Activated CD8-positive, alpha-beta memory T cell treated with anti-CD3 and anti-CD28 coated beads, Interleukin-2, amount 50 U/mL, for 1 hour (primary cell): ENCODE measurements around the gene OR6K6.

Source experiments
- DNase-seq: peaks from one replicate; pipeline ENCODE4 v3.0.0-alpha.2; 2020; ENCODE audit errors: extremely low read depth

Gene OR6K6

GRCh38 chr1:158754420-158754819 is at the start of gene OR6K6:
Gene OR6K6 (plus strand): TSS chr1:158754720. CDS start chr1:158754888, 168 bp downstream.
- DNase-seq: no peak

GRCh38 chr1:158706096-158706495 is 48.4 kb upstream of the OR6K6 start:
- DNase-seq: no peak

- DNase-seq: no peak
These were observed 43.4 kb upstream of the OR6K6 start for GRCh38 chr1:158711098-158711497.

- DNase-seq: no peak
These were observed 39.8 kb upstream of the OR6K6 start for GRCh38 chr1:158714754-158715153.

- no peak for DNase-seq
These were observed 38.2 kb upstream of the OR6K6 start for GRCh38 chr1:158716335-158716734.

- no peak for DNase-seq
These were observed 37.2 kb upstream of the OR6K6 start for GRCh38 chr1:158717344-158717743.

- no peak for DNase-seq
These were observed 34.9 kb upstream of the OR6K6 start for GRCh38 chr1:158719664-158720063.

- DNase-seq: no peak
These were observed 33.9 kb upstream of the OR6K6 start, which contains the start of gene OR6K3 for GRCh38 chr1:158720620-158721019. Gene OR6K3 (minus strand): TSS chr1:158720720. CDS start chr1:158718115, 2,605 bp downstream.

GRCh38 chr1:158724442-158724841 is 30.1 kb upstream of the OR6K6 start:
- DNase-seq: no peak

GRCh38 chr1:158728510-158729225 is 25.9 kb upstream of the OR6K6 start:
- DNase-seq: no peak

- DNase-seq: no peak
These were observed 24.1 kb upstream of the OR6K6 start for GRCh38 chr1:158730453-158730852.

GRCh38 chr1:158731707-158732106 is 22.8 kb upstream of the OR6K6 start:
- no peak for DNase-seq

- no peak for DNase-seq
These were observed 22.0 kb upstream of the OR6K6 start for GRCh38 chr1:158732524-158732923.

GRCh38 chr1:158735848-158736247 is 18.7 kb upstream of the OR6K6 start:
- DNase-seq: no peak

- no peak for DNase-seq
These were observed 2.3 kb upstream of the OR6K6 start for GRCh38 chr1:158752155-158752712.

- no peak for DNase-seq
These were observed 17.7 kb downstream of the OR6K6 start, which contains the start of gene OR6N1 for GRCh38 chr1:158771950-158772866. Gene OR6N1 (minus strand): TSS chr1:158772195. CDS start chr1:158766682, 5,513 bp downstream.

GRCh38 chr1:158781104-158781503 is 26.6 kb downstream of the OR6K6 start, which contains the start of gene OR6N2:
Gene OR6N2 (minus strand): TSS chr1:158781204. CDS start chr1:158777635, 3,569 bp downstream.
- no peak for DNase-seq

GRCh38 chr1:158793604-158794003 is 39.1 kb downstream of the OR6K6 start:
- DNase-seq: no peak

GRCh38 chr1:158794247-158794646 is 39.7 kb downstream of the OR6K6 start:
- no peak for DNase-seq

- no peak for DNase-seq
These were observed 44.0 kb downstream of the OR6K6 start for GRCh38 chr1:158798531-158798930.

GRCh38 chr1:158799689-158800088 is 45.2 kb downstream of the OR6K6 start:
- no peak for DNase-seq

GRCh38 chr1:158800526-158800925 is 46.0 kb downstream of the OR6K6 start:
- DNase-seq: no peak
